ENCODE data around the gene MAFG. TPM values are rescaled to one million over a fixed set of nuclear protein-coding genes. Genes with fewer than 3 reads are reported as not detected.

Gene MAFG
- total RNA-seq, 2 experiments from 2014 or later, result 12.4 to 14.1 TPM

GRCh38 chr17:81906476-81907218, 20.9 kb downstream of the MAFG start:
- Mint-ChIP-seq H3K27ac (no peak overlapping the region), H3K4me1 (ENCODE audit: low read depth) (peaks cover 6% of the 10 kb centered on the region), H3K9me3 (no peaks in the 10 kb centered on the region), H3K4me3 (no peak overlapping the region), H3K36me3 (ENCODE audit: low read depth) (no peaks in the 10 kb centered on the region), H3K27me3 (no peaks in the 10 kb centered on the region)
- ChIA-PET CTCF (interaction anchor here (1.5 kb wide), 1 partner anchor 7 kb away, joined by 4 read pairs; no protein-coding TSS in a partner anchor), POLR2A (no interaction called here)
- TF ChIP-seq CTCF (IDR thresholded peaks at IDR 0.05), result peak; percentile 8
- ATAC-seq (no peak), DNase-seq (no peak)
- intact Hi-C loops (cut with micrococcal nuclease), result no loop called here

DNA sequence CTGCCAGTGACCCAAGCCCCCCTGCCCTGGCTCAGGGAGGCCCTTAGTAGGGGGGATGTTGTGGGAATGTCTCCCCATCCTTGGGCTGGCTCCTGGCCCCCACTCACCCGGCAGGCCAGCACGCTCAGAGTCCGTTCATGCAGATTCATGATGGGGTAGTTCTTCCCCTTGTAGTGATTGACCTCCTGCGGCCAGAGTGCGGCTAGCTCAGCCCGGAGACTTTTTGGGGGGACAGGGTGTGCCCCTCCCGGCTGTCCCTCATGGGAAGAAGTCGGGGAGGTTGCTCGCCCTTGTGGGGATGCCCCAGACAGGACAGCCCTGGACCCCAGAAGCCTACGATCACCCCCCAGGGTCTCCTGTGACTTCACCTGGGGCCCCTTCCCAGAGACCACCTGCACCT, 21.5 kb downstream of the MAFG start:
- Mint-ChIP-seq H3K4me3 (no peak overlapping the region), H3K27me3 (peaks cover 3% of the 10 kb centered on the region), H3K36me3 (ENCODE audit: low read depth) (no peaks in the 10 kb centered on the region), H3K9me3 (no peaks in the 10 kb centered on the region), H3K4me1 (ENCODE audit: low read depth) (peaks cover 3% of the 10 kb centered on the region), H3K27ac (no peak overlapping the region)
- intact Hi-C loops (cut with micrococcal nuclease), result no loop called here
- no peak for TF ChIP-seq CTCF (IDR thresholded peaks at IDR 0.05)
- POLR2A ChIA-PET, result interaction anchor here (0.6 to 0.8 kb wide), 2 partner anchors 10 to 20 kb away, joined by 4 read pairs; no protein-coding TSS in a partner anchor
- no peak for ATAC-seq
- CTCF ChIA-PET, result interaction anchor here (1.5 kb wide), 1 partner anchor 8 kb away, joined by 4 read pairs; no protein-coding TSS in a partner anchor
- DNase-seq, result no peak

- DNase-seq (no peak), ATAC-seq (no peak)
- no peak for TF ChIP-seq CTCF (IDR thresholded peaks at IDR 0.05)
- Mint-ChIP-seq H3K4me1 (ENCODE audit: low read depth) (peaks cover 5% of the 10 kb centered on the region), H3K4me3 (no peak overlapping the region), H3K27ac (no peak overlapping the region), H3K36me3 (ENCODE audit: low read depth) (no peaks in the 10 kb centered on the region), H3K9me3 (no peaks in the 10 kb centered on the region), H3K27me3 (peaks cover 6% of the 10 kb centered on the region)
- intact Hi-C loops (cut with micrococcal nuclease), result no loop called here
- POLR2A ChIA-PET, result interaction anchor here (0.6 to 0.8 kb wide), 2 partner anchors 9 to 19 kb away, joined by 4 read pairs; no protein-coding TSS in a partner anchor
- CTCF ChIA-PET, result interaction anchor here (1.5 kb wide), 1 partner anchor 9 kb away, joined by 4 read pairs; no protein-coding TSS in a partner anchor
These were observed 22.1 kb downstream of the MAFG start for GRCh38 chr17:81905424-81905875.

DNA sequence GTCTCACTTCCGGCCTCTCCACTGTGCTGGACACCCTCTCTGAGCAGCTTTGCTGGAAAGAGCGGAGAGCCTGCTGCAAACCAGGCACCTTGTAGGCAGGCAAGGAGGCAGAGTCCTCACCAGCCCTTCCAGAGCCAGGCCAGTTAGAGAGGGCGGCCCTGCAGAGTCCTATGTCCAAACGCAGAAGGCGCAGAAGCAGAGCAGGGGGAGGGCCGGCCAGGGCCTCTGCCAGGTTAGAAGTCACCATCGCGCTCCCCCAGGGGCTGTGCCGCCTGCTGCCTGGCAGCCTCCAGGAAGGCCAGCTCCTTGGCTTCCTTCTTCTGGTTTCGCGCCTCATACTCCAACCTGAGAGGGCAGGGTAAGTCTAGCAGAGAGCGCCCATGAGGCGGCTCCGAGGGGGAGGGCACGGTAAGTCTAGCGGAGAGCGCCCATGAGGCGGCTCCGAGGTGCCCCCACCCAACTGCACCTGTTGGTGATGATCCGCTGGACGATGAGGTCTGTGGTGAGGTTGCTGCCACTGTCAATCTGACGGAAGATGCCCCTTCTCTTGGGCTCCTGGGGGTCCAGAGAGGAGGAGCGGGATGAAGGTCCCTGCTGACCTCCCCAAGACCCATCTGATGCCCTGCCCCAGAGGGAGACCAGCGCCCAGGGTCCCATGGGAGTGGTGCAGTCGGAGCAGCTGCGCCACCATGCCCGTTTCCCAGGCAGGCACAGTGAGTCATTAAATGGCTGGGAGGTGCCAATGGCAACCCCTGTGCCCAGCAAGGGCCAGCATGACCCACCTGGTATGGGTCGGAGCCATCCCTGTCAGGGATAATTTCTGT, 22.7 kb downstream of the MAFG start:
- intact Hi-C loops (cut with micrococcal nuclease), result no loop called here
- Mint-ChIP-seq H3K27me3 (peaks cover 6% of the 10 kb centered on the region), H3K4me1 (ENCODE audit: low read depth) (peaks cover 2% of the 10 kb centered on the region), H3K4me3 (no peak overlapping the region), H3K27ac (no peak overlapping the region), H3K9me3 (no peaks in the 10 kb centered on the region), H3K36me3 (ENCODE audit: low read depth) (peaks cover 5% of the 10 kb centered on the region)
- DNase-seq (no peak), ATAC-seq (no peak)
- CTCF ChIA-PET, result interaction anchor here (1.5 kb wide), 1 partner anchor 9 kb away, joined by 4 read pairs; no protein-coding TSS in a partner anchor
- POLR2A ChIA-PET, result no interaction called here
- no peak for TF ChIP-seq CTCF (IDR thresholded peaks at IDR 0.05)
